Medulla oblongata (tissue), 1 donor: Measurements from ENCODE around the gene TGFBR1.

Source experiments
- DNase-seq: peaks from one replicate; pipeline ENCODE4 v3.0.0-alpha.2; 2015; ENCODE audit errors: extremely low spot score

The TGFBR1 gene

GRCh38 chr9:99106044-99106375, 1.1 kb downstream of the TGFBR1 start:
- no peak for DNase-seq

- no peak for DNase-seq
Measured at GRCh38 chr9:99107421-99107820, 2.5 kb downstream of the TGFBR1 start.

GRCh38 chr9:99108131-99108530, 3.2 kb downstream of the TGFBR1 start:
- DNase-seq: no peak

GRCh38 chr9:99109522-99109921, 4.6 kb downstream of the TGFBR1 start:
- peak; percentile 83 for DNase-seq

GRCh38 chr9:99112750-99113413, 8.0 kb downstream of the TGFBR1 start:
- DNase-seq: no peak

GRCh38 chr9:99113414-99114048, 8.6 kb downstream of the TGFBR1 start:
- DNase-seq: no peak

- DNase-seq: no peak
Measured at GRCh38 chr9:99114049-99114440, 9.1 kb downstream of the TGFBR1 start.

- no peak for DNase-seq
Measured at GRCh38 chr9:99114846-99115500, 10.1 kb downstream of the TGFBR1 start.

GRCh38 chr9:99116003-99116411, 11.1 kb downstream of the TGFBR1 start:
- no peak for DNase-seq

- peak; percentile 42 for DNase-seq
Measured at GRCh38 chr9:99118782-99119466, 14.0 kb downstream of the TGFBR1 start.

- no peak for DNase-seq
Measured at GRCh38 chr9:99119976-99120655, 15.2 kb downstream of the TGFBR1 start.

- no peak for DNase-seq
Measured at GRCh38 chr9:99121604-99122003, 16.7 kb downstream of the TGFBR1 start.

- no peak for DNase-seq
Measured at GRCh38 chr9:99124534-99125255, 19.8 kb downstream of the TGFBR1 start.

GRCh38 chr9:99125446-99125845, 20.5 kb downstream of the TGFBR1 start:
- no peak for DNase-seq

GRCh38 chr9:99126312-99126711, 21.4 kb downstream of the TGFBR1 start:
- no peak for DNase-seq

- DNase-seq: no peak
Measured at GRCh38 chr9:99127356-99128132, 22.6 kb downstream of the TGFBR1 start.

GRCh38 chr9:99128133-99128406, 23.2 kb downstream of the TGFBR1 start:
- DNase-seq: no peak

GRCh38 chr9:99129091-99129490, 24.2 kb downstream of the TGFBR1 start:
- no peak for DNase-seq

GRCh38 chr9:99130069-99130468, 25.2 kb downstream of the TGFBR1 start:
- DNase-seq: no peak

- DNase-seq: no peak
Measured at GRCh38 chr9:99133145-99133544, 28.2 kb downstream of the TGFBR1 start.

GRCh38 chr9:99134893-99135341, 30.0 kb downstream of the TGFBR1 start:
- no peak for DNase-seq
